SH-SY5Y (cell line): ENCODE data around the gene SPATS2L.

Experiments used
- GATA2 ChIP-seq: IDR thresholded peaks from 2 replicates; pipeline ENCODE4 v1.6.1; 2011; ENCODE audit warnings: mild to moderate bottlenecking, low read depth, low read length
- GATA3 ChIP-seq: IDR thresholded peaks from 2 replicates; pipeline ENCODE4 v1.6.1; 2011; ENCODE audit warnings: low read depth, mild to moderate bottlenecking, low read length, moderate library complexity

SPATS2L gene

GRCh38 chr2:200275295-200276013, 31.0 kb upstream of the SPATS2L start:
- TF ChIP-seq GATA3 (no peak), GATA2 (no peak)

- TF ChIP-seq GATA3 (no peak), GATA2 (no peak)
These were observed 30.0 kb upstream of the SPATS2L start for GRCh38 chr2:200276472-200276871.

GRCh38 chr2:200278694-200279316, 27.7 kb upstream of the SPATS2L start:
- TF ChIP-seq GATA3 (no peak), GATA2 (no peak)

GRCh38 chr2:200279857-200280256, 26.6 kb upstream of the SPATS2L start:
- TF ChIP-seq GATA2 (no peak), GATA3 (no peak)

- no peak for TF ChIP-seq GATA3
- TF ChIP-seq GATA2: no peak
These were observed 19.9 kb upstream of the SPATS2L start for GRCh38 chr2:200286578-200286977.

- TF ChIP-seq GATA2 (no peak), GATA3 (no peak)
These were observed 17.6 kb upstream of the SPATS2L start for GRCh38 chr2:200288670-200289429.

GRCh38 chr2:200296118-200296517, 10.4 kb upstream of the SPATS2L start:
- no peak for TF ChIP-seq GATA2
- no peak for TF ChIP-seq GATA3

- TF ChIP-seq GATA3 (no peak), GATA2 (no peak)
These were observed 9.4 kb upstream of the SPATS2L start for GRCh38 chr2:200297100-200297499.

GRCh38 chr2:200297989-200298388, 8.5 kb upstream of the SPATS2L start:
- TF ChIP-seq GATA3 (no peak), GATA2 (no peak)

GRCh38 chr2:200298816-200299215, 7.7 kb upstream of the SPATS2L start:
- TF ChIP-seq GATA3: no peak
- no peak for TF ChIP-seq GATA2

GRCh38 chr2:200300065-200300464, 6.4 kb upstream of the SPATS2L start:
- TF ChIP-seq GATA3 (no peak), GATA2 (no peak)

- no peak for TF ChIP-seq GATA2
- no peak for TF ChIP-seq GATA3
These were observed 5.7 kb upstream of the SPATS2L start for GRCh38 chr2:200300638-200301314.

GRCh38 chr2:200301953-200302858, 4.3 kb upstream of the SPATS2L start:
- TF ChIP-seq GATA2: no peak
- TF ChIP-seq GATA3: no peak
